Measurements from ENCODE around the gene SLC5A5. TPM values are rescaled to one million over a fixed set of nuclear protein-coding genes. Genes with fewer than 3 reads are reported as not detected.

Gene SLC5A5
- total RNA-seq (2022; extraction: Qiagen RNA extraction; ENCODE audit: low read depth), result 0.07 to 0.33 TPM (median 0.20 TPM) in 5 replicates

GRCh38 chr19:17871878-17872250 is at the start of gene SLC5A5:
SLC5A5 (plus strand) TSS chr19:17871945; CDS start chr19:17872320, 375 bp downstream.

GRCh38 chr19:17847538-17848366 is 24.0 kb upstream of the SLC5A5 start, which contains the start of gene JAK3:
JAK3 (minus strand) TSS chr19:17847982; CDS start chr19:17844417, 3,565 bp downstream.

DNA sequence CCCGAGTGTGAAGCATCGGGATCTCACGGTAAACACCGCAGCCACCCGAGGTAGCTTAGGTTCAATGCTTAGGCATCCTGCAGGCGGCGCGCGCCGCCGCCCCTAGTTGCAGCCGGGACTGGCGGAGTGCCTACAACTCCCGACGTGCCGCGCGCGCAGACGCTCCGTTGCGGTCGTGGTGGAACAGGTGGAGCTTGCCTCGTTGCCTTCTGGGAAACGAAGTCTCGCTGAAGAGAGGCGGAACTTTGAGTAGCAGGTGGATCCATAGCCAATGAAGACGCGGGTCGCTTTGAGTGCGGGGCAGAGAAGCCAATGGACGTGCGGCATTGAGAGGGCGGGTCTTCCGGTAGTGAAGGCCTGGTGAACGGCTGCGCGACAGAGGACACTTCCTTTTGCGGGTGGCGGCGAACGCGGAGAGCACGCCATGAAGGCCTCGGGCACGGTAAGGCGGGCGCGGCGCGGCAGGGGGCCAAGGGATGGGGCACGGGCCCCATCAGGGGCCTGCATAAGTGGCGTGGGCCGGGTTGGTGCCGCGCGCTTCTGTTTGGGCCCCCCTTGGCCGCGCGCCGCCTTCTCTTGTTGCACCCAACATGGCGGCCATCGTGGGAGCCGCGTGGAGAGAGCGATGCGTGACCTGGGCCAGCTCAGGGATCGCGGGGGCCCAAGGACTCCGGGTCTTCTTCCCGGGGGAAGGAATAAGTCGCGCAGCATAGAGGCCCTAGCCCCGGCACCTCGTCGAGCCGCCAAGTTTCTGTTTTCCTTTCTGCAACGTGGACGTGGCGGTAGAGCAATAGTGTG is 12.0 kb upstream of the SLC5A5 start, which contains the start of gene RPL18A:
Gene RPL18A (plus strand): TSS at position 378 of the 798 bp plus-strand sequence. CDS start 47 bp downstream, at position 425.

DNA sequence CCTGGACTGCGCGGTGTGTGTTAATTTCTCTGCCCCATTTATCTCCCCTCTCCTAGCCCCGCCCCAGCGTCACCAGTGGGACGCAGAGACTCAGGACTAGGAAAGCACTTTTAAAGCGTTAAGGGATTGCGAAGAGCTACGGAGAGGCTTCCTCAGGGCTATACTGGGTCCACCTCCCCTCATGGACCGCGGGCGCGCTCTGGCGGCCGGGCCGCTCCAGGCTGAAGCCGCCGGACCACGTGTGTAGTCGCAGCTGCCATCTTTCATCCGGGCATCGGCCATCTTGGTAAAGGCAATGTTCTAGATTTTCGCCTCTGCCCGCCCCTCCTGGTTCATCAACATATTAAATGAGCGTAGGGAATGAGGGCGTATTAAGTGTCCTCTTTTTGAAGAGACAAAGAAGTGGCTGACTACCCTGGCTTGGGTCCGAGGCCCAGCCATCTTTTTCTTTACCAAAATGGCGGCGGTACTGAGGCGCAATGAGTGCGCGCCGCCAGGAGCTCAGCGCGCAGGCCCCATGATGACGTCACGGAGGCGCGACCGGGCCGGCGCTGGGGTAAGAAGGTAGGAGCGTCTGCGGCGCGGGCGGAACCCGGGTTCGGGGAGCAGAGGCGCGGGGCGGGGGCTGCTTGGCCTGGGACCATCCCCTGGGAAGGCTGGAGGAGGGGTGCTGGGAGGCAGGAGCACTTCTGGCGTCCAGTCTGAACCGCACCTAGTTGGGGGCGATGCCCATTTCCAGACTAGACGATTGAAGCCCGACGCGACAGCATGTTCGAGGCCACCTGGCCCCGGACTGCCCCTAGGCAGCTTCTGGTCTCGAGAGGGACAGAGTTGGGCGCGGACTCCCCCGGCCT is 61.0 kb downstream of the SLC5A5 start, which contains the start of gene CCDC124:
Gene CCDC124 (plus strand): TSS at position 531 of the 854 bp plus-strand sequence. CDS start 3,406 bp downstream, outside the sequence.

Other genes with a start within 250 kb of the SLC5A5 start
- gene UNC13A, start 183.6 kb upstream of the SLC5A5 start, total RNA-seq (2022; extraction: Qiagen RNA extraction; ENCODE audit: low read depth), result 1.2 to 2.1 TPM (median 1.5 TPM) in 5 replicates
- 22.0 to 39.8 TPM (median 34.0 TPM) in 5 replicates for gene MAP1S, start 152.5 kb upstream of the SLC5A5 start, total RNA-seq (2022; extraction: Qiagen RNA extraction; ENCODE audit: low read depth)
- gene FCHO1, start 120.5 kb upstream of the SLC5A5 start, total RNA-seq (2022; extraction: Qiagen RNA extraction; ENCODE audit: low read depth), result 16.2 to 20.0 TPM (median 18.3 TPM) in 5 replicates
- gene B3GNT3, start 76.8 kb upstream of the SLC5A5 start, total RNA-seq (2022; extraction: Qiagen RNA extraction; ENCODE audit: low read depth), result 3.4 to 5.4 TPM (median 4.5 TPM) in 5 replicates
- gene INSL3, start 50.4 kb upstream of the SLC5A5 start, total RNA-seq (2022; extraction: Qiagen RNA extraction; ENCODE audit: low read depth), result 0.37 to 0.94 TPM (median 0.47 TPM) in 5 replicates
- 0.27 to 0.43 TPM (median 0.32 TPM) in 5 replicates for gene JAK3, start 24.0 kb upstream of the SLC5A5 start, total RNA-seq (2022; extraction: Qiagen RNA extraction; ENCODE audit: low read depth)
- gene RPL18A, start 12.0 kb upstream of the SLC5A5 start, total RNA-seq (2022; extraction: Qiagen RNA extraction; ENCODE audit: low read depth), result 1,660 to 2,448 TPM (median 2,120 TPM) in 5 replicates
- 93.4 to 129 TPM (median 120 TPM) in 5 replicates for gene CCDC124, start 61.1 kb downstream of the SLC5A5 start, total RNA-seq (2022; extraction: Qiagen RNA extraction; ENCODE audit: low read depth)
- 0.12 to 0.98 TPM (median 0.48 TPM) in 5 replicates for gene KCNN1, start 95.2 kb downstream of the SLC5A5 start, total RNA-seq (2022; extraction: Qiagen RNA extraction; ENCODE audit: low read depth)
- 24.7 to 40.0 TPM (median 38.1 TPM) in 5 replicates for gene ARRDC2, start 136.2 kb downstream of the SLC5A5 start, total RNA-seq (2022; extraction: Qiagen RNA extraction; ENCODE audit: low read depth)
- gene IL12RB1, start 215.0 kb downstream of the SLC5A5 start, total RNA-seq (2022; extraction: Qiagen RNA extraction; ENCODE audit: low read depth), result not detected in 5 replicates
- 1.9 to 2.6 TPM (median 2.3 TPM) in 5 replicates for gene MAST3, start 225.8 kb downstream of the SLC5A5 start, total RNA-seq (2022; extraction: Qiagen RNA extraction; ENCODE audit: low read depth)